ENCODE results near the gene TMA7.
"Not testable (repeated sequence)": the region's sequence is repeated elsewhere in the genome, so short reads cannot be mapped to it uniquely, and the experiment has no call there.

Gene TMA7

GRCh38 chr3:48468329-48468731 lies 28.3 kb downstream of the TMA7 start:
- no peak for DNase-seq (ENCODE audit: low spot score)

- DNase-seq (ENCODE audit: low spot score) = no peak
Observed at GRCh38 chr3:48469046-48469915, 29.2 kb downstream of the TMA7 start.

GRCh38 chr3:48470286-48470685 lies 30.2 kb downstream of the TMA7 start:
- no peak for DNase-seq (ENCODE audit: low spot score)

GRCh38 chr3:48472673-48472922 lies 32.5 kb downstream of the TMA7 start:
- no peak for DNase-seq (ENCODE audit: low spot score)

- peak; percentile 94 for DNase-seq (ENCODE audit: low spot score)
Observed at GRCh38 chr3:48472923-48473616, 33.0 kb downstream of the TMA7 start.

GRCh38 chr3:48473617-48473952 lies 33.5 kb downstream of the TMA7 start:
- no peak for DNase-seq (ENCODE audit: low spot score)

GRCh38 chr3:48474031-48474430 lies 34.0 kb downstream of the TMA7 start:
- not testable (repeated sequence) for DNase-seq (ENCODE audit: low spot score)

- DNase-seq (ENCODE audit: low spot score) = no peak
Observed at GRCh38 chr3:48474619-48475018, 34.6 kb downstream of the TMA7 start.

GRCh38 chr3:48475188-48475587 lies 35.1 kb downstream of the TMA7 start:
- no peak for DNase-seq (ENCODE audit: low spot score)

- DNase-seq (ENCODE audit: low spot score) = no peak
Observed at GRCh38 chr3:48476426-48477053, 36.5 kb downstream of the TMA7 start.

- DNase-seq (ENCODE audit: low spot score) = no peak
Observed at GRCh38 chr3:48477959-48478520, 38.0 kb downstream of the TMA7 start.

- DNase-seq (ENCODE audit: low spot score) = no peak
Observed at GRCh38 chr3:48478626-48479555, 38.8 kb downstream of the TMA7 start.

GRCh38 chr3:48480891-48481290 lies 40.8 kb downstream of the TMA7 start:
- not testable (repeated sequence) for DNase-seq (ENCODE audit: low spot score)

GRCh38 chr3:48482822-48483221 lies 42.8 kb downstream of the TMA7 start:
- not testable (repeated sequence) for DNase-seq (ENCODE audit: low spot score)

GRCh38 chr3:48486952-48487351 lies 46.9 kb downstream of the TMA7 start:
- DNase-seq (ENCODE audit: low spot score) = no peak

- no peak for DNase-seq (ENCODE audit: low spot score)
Observed at GRCh38 chr3:48492461-48493202, 52.6 kb downstream of the TMA7 start.

- no peak for DNase-seq (ENCODE audit: low spot score)
Observed at GRCh38 chr3:48493203-48493501, 53.1 kb downstream of the TMA7 start.
